Stimulated activated CD4-positive, alpha-beta T cell treated with anti-CD3 and anti-CD28 coated beads, Interleukin-2, amount 100 ng/mL, for 48 hours (primary cell): Measurements from ENCODE around the gene AATK.

Experiments used
- DNase-seq, 2 donors: peaks; one replicate each; pipeline ENCODE4 v3.0.0-alpha.2; 2020

Gene AATK

DNA sequence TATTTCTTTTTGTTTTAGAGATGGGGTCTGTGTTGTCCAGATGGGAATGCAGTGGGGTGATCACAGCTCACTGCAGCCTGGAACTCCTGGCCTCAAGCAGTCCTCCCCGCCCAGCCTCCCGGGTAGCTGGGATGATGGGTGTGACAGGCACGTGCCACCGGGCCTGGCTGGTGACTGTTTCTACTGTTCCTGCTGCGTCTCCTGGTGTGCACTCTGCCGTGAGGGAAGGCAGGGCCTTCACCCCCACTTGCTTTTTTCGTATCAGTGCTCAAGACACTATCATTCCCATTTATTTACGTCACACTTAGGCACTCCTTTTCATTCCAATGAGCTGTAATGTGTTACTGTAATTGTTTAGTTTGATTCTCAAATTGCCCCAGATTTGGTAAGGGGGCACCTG is 26.0 kb downstream of the AATK start:
- DNase-seq = no peak

DNA sequence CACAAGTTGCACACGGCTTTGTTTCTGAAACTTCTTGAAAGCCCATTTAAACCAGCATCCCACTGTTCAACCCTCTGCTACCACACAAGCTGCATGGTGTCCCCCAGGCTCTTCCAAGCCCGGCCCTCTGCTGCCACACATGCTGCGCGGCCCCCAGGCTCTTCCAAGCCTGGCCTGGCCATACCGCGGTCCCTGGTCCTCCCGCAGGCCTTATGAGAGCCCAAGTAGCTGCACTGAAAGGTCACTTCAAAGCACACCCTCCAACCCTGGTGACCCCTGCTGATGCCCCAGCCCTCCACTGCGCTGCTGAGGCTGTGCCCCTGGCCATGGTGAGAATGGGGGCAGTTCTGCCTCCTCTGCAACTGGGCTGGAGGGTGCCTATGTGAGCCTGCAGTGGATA is 26.6 kb downstream of the AATK start:
- DNase-seq = no peak

GRCh38 chr17:81138500-81138899 is 27.5 kb downstream of the AATK start:
- DNase-seq = no peak

GRCh38 chr17:81138083-81138482 is 27.9 kb downstream of the AATK start:
- no peak for DNase-seq

- DNase-seq = no peak
These were observed 28.8 kb downstream of the AATK start for GRCh38 chr17:81137248-81137647.

- DNase-seq = no peak
These were observed 29.7 kb downstream of the AATK start for GRCh38 chr17:81136366-81136765.

GRCh38 chr17:81135505-81136278 is 30.3 kb downstream of the AATK start:
- DNase-seq = no peak

DNA sequence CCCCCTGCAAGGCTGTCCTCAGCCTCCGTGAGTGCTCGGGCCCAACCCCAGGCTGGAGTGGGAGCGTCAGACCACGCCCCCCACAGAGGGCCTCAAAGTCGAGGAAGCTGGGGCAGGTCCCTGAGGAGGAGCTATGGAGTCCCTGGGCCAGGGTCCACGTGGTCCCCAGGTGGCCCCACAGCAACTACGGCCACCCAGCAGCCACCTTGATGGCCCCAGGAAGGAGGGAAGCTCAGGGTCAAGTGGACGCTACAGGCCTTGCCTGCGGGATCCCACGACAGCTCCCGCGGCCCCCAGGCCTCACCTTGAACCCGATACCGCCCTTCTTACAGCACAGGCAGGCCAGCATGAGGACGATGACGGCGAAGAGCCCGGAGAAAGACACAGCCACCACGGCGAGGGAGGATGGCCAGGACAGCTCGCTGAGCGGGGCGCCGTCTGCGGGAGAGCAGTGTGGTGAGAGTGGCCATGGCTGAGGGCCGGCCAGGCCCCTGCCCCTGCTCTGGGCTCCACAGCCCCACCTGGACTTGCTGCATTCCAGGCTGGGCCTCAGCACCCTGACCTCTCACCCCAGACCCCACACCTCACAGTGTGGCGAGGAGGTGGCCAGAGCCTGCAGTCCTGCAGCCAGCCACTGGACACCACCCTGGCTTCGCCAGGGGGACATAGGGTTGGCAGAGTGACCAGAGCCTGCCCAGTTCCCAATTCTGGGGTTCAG is 31.8 kb downstream of the AATK start:
- no peak for DNase-seq

DNA sequence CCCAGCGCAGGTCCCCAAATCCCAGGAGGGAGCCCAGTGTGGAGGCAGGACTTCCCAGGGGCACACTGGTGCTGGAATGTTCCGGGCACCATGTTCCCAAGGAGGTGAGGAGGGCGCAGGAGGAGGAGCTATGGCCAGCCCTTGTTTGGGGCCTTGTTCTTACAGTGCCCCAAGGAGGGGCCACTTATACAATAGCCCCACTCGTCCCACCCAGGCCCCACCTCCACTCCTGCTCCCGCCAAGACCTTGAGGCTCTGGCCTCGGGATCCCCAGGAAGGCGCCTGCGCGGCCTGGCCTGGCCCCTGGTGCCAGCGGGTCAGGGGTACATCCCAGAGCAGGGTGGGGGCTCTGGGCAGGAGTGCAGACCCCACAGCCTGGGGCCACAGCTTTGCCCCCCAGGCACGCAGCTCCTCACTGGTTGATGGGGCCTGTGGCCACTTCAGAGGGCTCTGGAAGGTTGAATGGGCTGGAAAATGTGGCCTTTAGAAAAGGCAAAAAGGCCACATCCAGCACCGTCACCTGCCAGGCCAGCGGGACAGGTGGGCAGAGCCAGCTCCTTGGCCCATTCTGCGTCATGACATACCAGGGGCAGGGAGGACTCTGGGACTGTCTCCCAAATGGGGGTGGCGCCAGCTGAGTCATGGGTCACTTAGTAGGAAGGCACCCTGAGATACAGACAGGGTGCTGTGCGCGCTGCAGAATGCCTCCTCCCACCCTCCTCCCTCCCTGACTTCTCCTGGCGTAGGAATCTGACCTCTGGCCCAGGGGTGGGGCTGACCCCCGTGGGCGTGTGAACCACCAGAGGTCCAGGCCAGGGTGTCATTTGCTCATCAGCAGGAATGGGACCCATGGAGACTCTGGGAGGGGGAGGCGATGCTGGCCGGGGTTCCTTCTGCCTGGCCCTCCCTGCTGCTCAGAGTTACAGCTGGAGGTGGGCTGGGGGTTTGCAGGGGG is 33.0 kb downstream of the AATK start:
- no peak for DNase-seq

DNA sequence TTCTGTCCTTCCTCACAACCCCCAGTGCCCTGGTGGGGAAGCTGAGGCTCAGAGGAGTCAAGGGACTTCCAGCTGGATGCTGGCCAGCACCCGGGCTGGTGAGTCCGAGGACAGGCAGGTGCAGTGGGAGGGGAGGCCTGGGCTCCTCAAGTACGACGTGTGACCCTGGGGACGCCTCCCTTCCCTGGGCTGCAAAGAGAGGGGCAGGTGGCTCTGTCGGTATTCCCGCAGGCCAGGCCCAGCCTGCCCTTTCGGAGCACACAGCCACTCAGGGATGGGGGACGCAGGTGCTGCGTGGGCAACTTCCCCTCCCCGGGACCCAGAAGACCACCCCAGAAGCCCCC is 33.9 kb downstream of the AATK start:
- no peak for DNase-seq

DNA sequence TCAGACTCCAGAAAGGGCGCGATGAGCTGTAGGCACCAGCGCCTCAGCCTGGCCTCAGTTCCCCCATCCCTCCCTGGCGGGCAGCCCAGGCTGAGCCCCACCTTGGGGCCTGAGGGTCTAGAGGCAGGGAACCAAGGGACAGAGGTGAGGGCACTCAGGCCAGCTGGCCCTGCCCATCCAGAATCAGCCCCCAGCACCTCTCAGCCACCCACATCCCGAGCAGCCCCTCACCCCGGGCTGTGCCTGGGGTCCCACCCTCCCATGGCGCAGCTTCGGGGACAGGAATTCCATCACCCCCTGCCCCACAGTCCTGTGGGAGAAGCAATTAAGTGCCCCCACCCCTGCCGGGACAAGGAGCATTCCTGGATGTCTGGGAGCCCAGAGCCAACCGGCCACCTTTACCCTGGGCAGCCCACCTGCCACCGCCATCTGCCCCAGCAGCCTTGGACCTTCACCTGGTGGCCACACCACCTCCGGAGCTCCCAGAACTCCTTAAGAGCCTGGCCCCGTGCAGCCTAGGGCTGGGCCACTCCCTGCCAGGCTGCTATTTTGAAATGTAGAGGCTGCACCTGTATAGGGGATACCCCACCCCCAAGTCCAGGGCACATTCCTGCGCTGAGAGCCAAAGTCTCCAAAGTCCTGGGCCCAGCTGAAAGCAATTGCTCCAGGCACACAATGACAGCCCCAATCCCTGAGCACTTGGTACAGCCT is 34.4 kb downstream of the AATK start:
- no peak for DNase-seq

DNA sequence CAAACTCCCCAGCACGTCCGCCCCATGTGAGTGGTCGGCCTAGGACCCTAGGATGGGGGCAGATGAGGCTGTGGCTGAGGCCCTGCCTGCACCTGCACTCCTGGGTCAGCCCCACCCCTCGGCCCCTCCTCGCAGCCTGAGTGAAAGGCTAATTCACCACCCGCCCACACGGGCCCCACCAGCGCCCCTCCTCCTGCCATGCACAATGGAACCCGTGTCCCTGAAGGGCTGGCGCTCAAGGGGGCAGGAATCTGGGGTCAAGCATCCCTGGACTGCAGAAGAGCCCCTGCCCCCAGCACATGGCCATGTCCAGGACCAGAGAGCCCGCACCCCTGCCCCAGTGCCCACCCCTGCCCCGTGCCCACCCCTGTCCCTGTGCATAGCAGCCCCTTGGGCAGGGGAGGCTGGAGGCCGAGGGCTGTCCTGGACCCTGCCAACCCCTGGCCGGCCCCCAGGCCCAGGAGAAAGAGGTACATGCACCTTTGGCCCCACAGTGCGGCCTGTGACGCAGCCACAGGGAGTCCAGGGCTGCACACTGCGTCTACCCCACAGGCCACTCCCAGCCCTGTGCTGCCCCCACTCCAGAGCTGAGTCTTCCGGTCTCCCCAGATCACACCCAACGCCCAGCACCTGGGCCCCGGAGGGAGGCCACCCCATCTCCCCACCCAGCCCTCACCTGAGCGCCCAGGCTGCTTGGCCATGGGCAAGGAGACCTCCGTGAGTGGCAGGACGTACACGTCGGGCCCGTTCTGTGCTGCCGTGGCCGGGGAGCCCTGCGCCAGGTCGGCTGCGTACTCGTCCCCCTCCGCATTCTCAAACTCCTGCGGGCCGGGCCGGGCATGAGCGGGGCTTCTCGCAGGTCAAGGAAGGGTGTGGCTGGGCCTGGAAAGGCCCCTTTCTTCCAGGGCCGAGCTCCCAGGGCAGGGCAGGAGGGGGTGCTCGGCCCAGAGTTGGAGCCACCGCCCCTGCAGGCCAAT is 35.3 kb downstream of the AATK start:
- DNase-seq = no peak

GRCh38 chr17:81129711-81130367 is 36.2 kb downstream of the AATK start:
- DNase-seq = no peak

- no peak for DNase-seq
These were observed 36.7 kb downstream of the AATK start for GRCh38 chr17:81129289-81129688.

- DNase-seq = no peak
These were observed 37.2 kb downstream of the AATK start for GRCh38 chr17:81128774-81129173.

- DNase-seq = no peak
These were observed 37.7 kb downstream of the AATK start for GRCh38 chr17:81128338-81128737.

DNA sequence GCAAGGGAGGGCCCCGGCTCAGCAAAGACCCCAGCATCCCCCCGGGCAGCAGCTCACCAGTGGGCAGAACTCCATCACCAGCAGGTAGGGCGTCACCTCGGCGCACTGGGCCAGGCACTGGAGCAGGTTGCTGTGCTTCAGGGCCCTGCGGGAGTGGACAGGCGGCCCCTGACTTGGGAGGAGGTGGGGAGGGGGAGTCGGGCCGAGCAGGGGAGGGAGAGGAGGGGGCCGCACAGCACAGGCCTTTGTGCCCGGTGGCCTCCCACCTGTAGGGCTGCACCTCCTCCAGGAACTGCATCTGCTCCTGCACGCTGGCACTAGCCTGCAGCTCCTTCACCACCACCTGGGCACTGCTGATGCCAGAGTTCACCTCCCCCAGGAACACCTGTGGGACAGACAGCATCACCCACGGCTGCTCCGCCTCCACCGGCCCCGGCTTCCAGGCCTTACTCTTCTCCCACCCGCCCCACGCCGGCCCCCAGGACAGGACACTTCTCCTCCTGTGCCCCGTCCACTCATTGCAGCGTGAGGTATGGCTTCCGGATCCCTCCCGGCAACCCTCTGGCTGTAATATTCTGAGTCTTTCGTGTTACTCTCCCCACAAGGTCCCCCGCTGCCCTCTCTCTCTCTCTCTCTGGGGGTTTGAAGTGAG is 38.4 kb downstream of the AATK start:
- DNase-seq = no peak

GRCh38 chr17:81127133-81127455 is 38.9 kb downstream of the AATK start:
- no peak for DNase-seq

GRCh38 chr17:81126281-81127132 is 39.5 kb downstream of the AATK start:
- DNase-seq = no peak
